H1 (cell line): ENCODE results near the gene HS1BP3. TPM values are rescaled to one million over a fixed set of nuclear protein-coding genes. Genes with fewer than 3 reads are reported as not detected.
A peak's percentile ranks its signal among the peaks of the same experiment; 100 is the strongest.

ENCODE experiments used
- CTCF ChIA-PET: fragments of 300-600 bp; sonication (Branson Sonifier 250); formaldehyde crosslinking; loops from one replicate; lab custom pipeline; 2021; ENCODE audit not compliant: partially characterized antibody; lab: Charles Lee
- POLR2A ChIA-PET: fragments of 300-600 bp; sonication (Branson Sonifier 250); formaldehyde crosslinking; loops from one replicate; lab custom pipeline; 2021; ENCODE audit warnings: inconsistent platforms; ENCODE audit not compliant: partially characterized antibody; lab: Charles Lee
- DNase-seq, 2 experiments: peaks; one replicate each; pipeline versions ENCODE4 v3.0.0 to v3.0.0-alpha.2; 2010 to 2022; ENCODE audit warnings: low spot score in 2 of 2, low read depth in 1 of 2, mixed read lengths in 1 of 2
- FAIRE-seq: peaks from 2 replicates; lab custom pipeline; 2011; peaks lifted over from hg19 to GRCh38; lab: Jason Lieb, UNC
- H2AFZ ChIP-seq: 2 replicates; pipeline ENCODE4 v1.8.1; 2012; ENCODE audit warnings: low read length, inconsistent platforms
- H2AK5ac ChIP-seq: 2 replicates; pipeline ENCODE4 v1.6.1; 2013; ENCODE audit warnings: low read depth, low read length
- H2BK120ac ChIP-seq: replicated peaks from 2 replicates; pipeline ENCODE3; 2013; ENCODE audit warnings: low read depth, low read length, inconsistent platforms
- H2BK12ac ChIP-seq: 2 replicates; pipeline ENCODE4 v1.6.1; 2013; ENCODE audit warnings: low read depth, low read length
- H2BK15ac ChIP-seq: 2 replicates; pipeline ENCODE4 v1.6.1; 2013; ENCODE audit warnings: low read length
- H2BK20ac ChIP-seq: 2 replicates; pipeline ENCODE4 v1.6.1; 2013; ENCODE audit warnings: low read length
- H2BK5ac ChIP-seq: 2 replicates; pipeline ENCODE4 v1.6.1; 2013; ENCODE audit warnings: low read depth, low read length
- H3K14ac ChIP-seq: 2 replicates; pipeline ENCODE4 v1.6.1; 2013; ENCODE audit warnings: inconsistent platforms; ENCODE audit not compliant: insufficient read length
- H3K18ac ChIP-seq: 2 replicates; pipeline ENCODE4 v1.6.1; 2013; ENCODE audit warnings: low read length; ENCODE audit errors: extremely low read depth
- H3K23ac ChIP-seq: 2 replicates; pipeline ENCODE4 v1.6.1; 2013; ENCODE audit warnings: inconsistent platforms; ENCODE audit not compliant: insufficient read length
- H3K23me2 ChIP-seq: 2 replicates; pipeline ENCODE4 v1.6.1; 2013; ENCODE audit warnings: low read depth, low read length
- H3K27ac ChIP-seq: 2 replicates; pipeline ENCODE4 v1.6.1; 2011; ENCODE audit warnings: low read depth, low read length, inconsistent platforms
- H3K27me3 ChIP-seq, 4 experiments: replicated peaks in 1 of 4; 1 replicate in 1 of 4; 2 replicates in 3 of 4; pipeline versions ENCODE4 v1.6.1 to v1.8.1; 2011 to 2013; ENCODE audit warnings: low read length in 3 of 4, mild to moderate bottlenecking in 3 of 4, inconsistent platforms in 2 of 4, mixed read lengths in 2 of 4, moderate library complexity in 1 of 4; ENCODE audit not compliant: control insufficient read depth in 3 of 4, insufficient read depth in 3 of 4; ENCODE audit errors: extremely low read depth in 1 of 4
- H3K36me3 ChIP-seq, 4 experiments: 2 replicates each; pipeline versions ENCODE4 v1.6.1 to v1.8.1; 2011 to 2013; ENCODE audit warnings: mild to moderate bottlenecking in 4 of 4, low read length in 3 of 4, moderate library complexity in 2 of 4, control low read depth in 1 of 4, inconsistent platforms in 1 of 4; ENCODE audit not compliant: insufficient read depth in 4 of 4, control insufficient read depth in 2 of 4
- H3K4ac ChIP-seq: replicated peaks from 2 replicates; pipeline ENCODE3; 2013; ENCODE audit warnings: low read length, low read depth, mixed read lengths, inconsistent platforms; ENCODE audit not compliant: insufficient read length
- H3K4me1 ChIP-seq, 4 experiments: replicated peaks in 1 of 4; 1 replicate in 1 of 4; 2 replicates in 3 of 4; pipeline versions ENCODE4 v1.6.1 to v1.8.1; 2011 to 2013; ENCODE audit warnings: low read length in 3 of 4, inconsistent platforms in 2 of 4, mixed read lengths in 1 of 4; ENCODE audit not compliant: insufficient read depth in 4 of 4, control insufficient read depth in 3 of 4
- H3K4me2 ChIP-seq, 2 experiments: 2 replicates each; pipeline versions ENCODE4 v1.6.1 to v1.8.1; 2011 to 2013; ENCODE audit warnings: low read depth in 2 of 2, low read length in 2 of 2, control low read depth in 1 of 2, inconsistent platforms in 1 of 2, mild to moderate bottlenecking in 1 of 2; ENCODE audit not compliant: insufficient read depth in 1 of 2
- H3K4me3 ChIP-seq, 4 experiments: fragments of 200-600, 300-600 bp in 1 of 4; sonication (generic), shearing (Covaris generic), sonication (Bioruptor Twin) in 1 of 4; 2 replicates each; pipeline versions ENCODE4 v1.5.1 to v1.8.1; 2011 to 2016; ENCODE audit warnings: low read length in 4 of 4, low read depth in 3 of 4, control low read depth in 2 of 4, inconsistent platforms in 2 of 4, mild to moderate bottlenecking in 2 of 4, mixed read lengths in 1 of 4, moderate library complexity in 1 of 4; ENCODE audit not compliant: insufficient read depth in 2 of 4; ENCODE audit errors: extremely low read depth in 1 of 4
- H3K56ac ChIP-seq: replicated peaks from 2 replicates; pipeline ENCODE3; 2013; ENCODE audit warnings: low read depth, mild to moderate bottlenecking, mixed read lengths, low read length, inconsistent platforms; ENCODE audit not compliant: insufficient read length
- H3K79me1 ChIP-seq: 2 replicates; pipeline ENCODE4 v1.6.1; 2013; ENCODE audit warnings: low read depth, low read length, control low read depth
- H3K79me2 ChIP-seq, 2 experiments: 2 replicates each; pipeline versions ENCODE4 v1.6.1 to v1.8.1; 2012 to 2013; ENCODE audit warnings: low read length in 2 of 2, mild to moderate bottlenecking in 2 of 2, inconsistent platforms in 1 of 2; ENCODE audit not compliant: insufficient read depth in 2 of 2, control insufficient read depth in 1 of 2
- H3K9ac ChIP-seq, 4 experiments: replicated peaks in 1 of 4; 1 replicate in 1 of 4; 2 replicates in 3 of 4; pipeline versions ENCODE4 v1.6.1 to v1.8.1; 2011 to 2013; ENCODE audit warnings: low read depth in 3 of 4, low read length in 3 of 4, control low read depth in 2 of 4, mild to moderate bottlenecking in 2 of 4, moderate library complexity in 2 of 4, inconsistent platforms in 1 of 4; ENCODE audit errors: extremely low read depth in 1 of 4
- H3K9me3 ChIP-seq, 2 experiments: 2 replicates each; pipeline versions ENCODE4 v1.6.1 to v1.8.1; 2012 to 2013; ENCODE audit warnings: mild to moderate bottlenecking in 2 of 2, moderate library complexity in 2 of 2, control low read depth in 1 of 2, inconsistent platforms in 1 of 2, low read depth in 1 of 2, low read length in 1 of 2, mixed read lengths in 1 of 2; ENCODE audit not compliant: insufficient read depth in 2 of 2
- H4K20me1 ChIP-seq, 2 experiments: replicated peaks in 1 of 2; 2 replicates each; pipeline versions ENCODE3 to v1.8.1; 2011 to 2013; ENCODE audit warnings: inconsistent platforms in 2 of 2, low read length in 2 of 2, mild to moderate bottlenecking in 1 of 2; ENCODE audit not compliant: insufficient read depth in 2 of 2, control insufficient read depth in 1 of 2
- H4K5ac ChIP-seq: 2 replicates; pipeline ENCODE4 v1.6.1; 2013; ENCODE audit warnings: low read length, low read depth, mixed read lengths, inconsistent platforms; ENCODE audit not compliant: insufficient read length
- H4K8ac ChIP-seq: 2 replicates; pipeline ENCODE4 v1.8.0; 2013; ENCODE audit warnings: mild to moderate bottlenecking, moderate library complexity, low read length, inconsistent platforms; ENCODE audit not compliant: insufficient read depth; ENCODE audit errors: extremely low read depth
- H4K91ac ChIP-seq: replicated peaks from 2 replicates; pipeline ENCODE3; 2013; ENCODE audit warnings: low read length, mixed read lengths, inconsistent platforms; ENCODE audit not compliant: insufficient read length
- NANOG ChIP-seq: IDR thresholded peaks from 2 replicates; pipeline ENCODE4 v1.6.1; 2011; ENCODE audit warnings: low read length, low read depth, mild to moderate bottlenecking, inconsistent platforms; ENCODE audit not compliant: insufficient read depth, poor library complexity, severe bottlenecking
- RAD21 ChIP-seq, 2 experiments: IDR thresholded peaks in 1 of 2; conservative IDR thresholded peaks in 1 of 2; 2 replicates each; pipeline ENCODE4 v1.6.1; 2011; ENCODE audit warnings: low read depth in 2 of 2, low read length in 2 of 2, improper control_type of control experiment in 1 of 2, inconsistent platforms in 1 of 2, mild to moderate bottlenecking in 1 of 2, moderate library complexity in 1 of 2
- RFX5 ChIP-seq: IDR thresholded peaks from 2 replicates; pipeline ENCODE4 v1.6.1; 2011; ENCODE audit warnings: low read depth, low read length, improper control_type of control experiment, borderline replicate concordance
- WGBS, 2 experiments: shearing (Covaris generic) in 1 of 2; methylation state at CpG; one replicate each; pipeline versions ENCODE4 v1.1.6 to v1.1.7; 2013 to 2015; ENCODE audit warnings: low lambda C conversion rate in 2 of 2, mixed read lengths in 2 of 2, inconsistent platforms in 1 of 2, low coverage in 1 of 2, missing lambda C conversion rate in 1 of 2; ENCODE audit not compliant: insufficient replicate concordance in 2 of 2, insufficient coverage in 1 of 2, insufficient read length in 1 of 2; ENCODE audit errors: extremely low coverage in 1 of 2, missing lambda C conversion rate in 1 of 2; 5-methylcytosine and 5-hydroxymethylcytosine counted together
- polyA plus RNA-seq, 7 experiments: library from polyadenylated mRNA; depleted of rRNA in 3 of 7; stranded (reverse) in 5 of 7; unstranded in 2 of 7; fragments of >200 nt in 5 of 7; fragments of 200-250 nt in 2 of 7; gene quantifications; 1 replicate in 5 of 7; 2 replicates in 1 of 7; 4 replicates in 1 of 7; pipeline versions ENCODE4 v1.2.1 to v1.2.3, GENCODE V29; 2011 to 2013; ENCODE audit warnings: missing spikeins in 2 of 7, mixed read lengths in 2 of 7
- total RNA-seq: library from RNA; stranded (reverse); fragmentation: NEBNext Ultra II Directional; extraction: Animal tissue kit (Norgen Biotek cat#: 25700); gene quantifications from 2 replicates; pipeline ENCODE4 v1.2.1, GENCODE V29; 2021
- TF ChIP-seq, protein P1 (sequence below), 3 experiments: IDR thresholded peaks; 1 replicate in 2 of 3; 2 replicates in 1 of 3; pipeline versions ENCODE4 v1.5.1 to v1.6.1; 2011; ENCODE audit warnings: low read length in 3 of 3, mild to moderate bottlenecking in 3 of 3, inconsistent platforms in 2 of 3, low read depth in 1 of 3, moderate library complexity in 1 of 3; ENCODE audit not compliant: insufficient read depth in 1 of 3; ENCODE audit errors: control extremely low read depth in 1 of 3

HS1BP3 gene
- total and polyA plus RNA-seq, 2 of the 8 experiments (the other 6 are each of a cell fraction or from before 2014, with no cell fraction given), result 11.1 to 11.3 TPM

DNA sequence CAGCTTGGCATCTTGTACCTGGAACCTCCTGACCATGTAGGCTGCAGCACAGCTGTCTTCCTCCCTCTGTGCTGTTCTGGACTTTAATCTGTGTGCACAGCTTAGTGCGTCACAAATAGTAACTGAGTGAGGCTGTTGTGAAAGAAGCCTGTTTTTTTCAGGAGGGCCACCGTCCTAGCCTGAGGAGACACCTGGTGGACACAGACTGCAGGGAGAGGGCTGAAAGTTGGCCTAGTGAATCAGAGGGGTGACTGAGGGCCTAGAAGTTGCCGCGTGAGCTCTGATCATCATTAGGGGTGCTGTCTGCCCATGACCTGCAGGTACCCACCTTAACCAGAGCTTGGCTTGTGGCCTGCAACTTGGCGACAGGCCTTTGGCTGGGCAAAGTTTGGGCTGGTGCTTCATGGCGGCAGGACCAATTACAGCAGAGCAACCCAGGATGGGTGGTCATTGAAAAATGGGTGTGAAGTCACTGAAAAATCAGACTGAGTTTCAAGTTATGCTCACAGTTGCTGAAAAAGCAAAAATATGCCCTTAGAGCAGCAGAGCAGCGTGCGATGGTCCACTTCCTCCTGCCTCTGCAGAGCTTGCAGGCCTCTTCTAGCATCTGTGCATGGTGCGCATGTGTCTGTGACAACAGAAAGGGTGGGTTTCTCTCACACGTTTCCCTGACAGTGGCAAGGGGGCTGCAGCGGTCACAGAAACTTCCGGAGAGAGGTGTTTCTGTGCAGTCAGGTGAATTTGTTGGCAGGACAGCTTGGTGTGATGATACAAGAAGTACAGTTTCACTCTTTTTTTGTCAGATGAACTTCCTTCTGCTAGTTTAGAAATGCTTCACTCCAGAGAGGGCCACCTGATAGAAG is 25.7 kb upstream of the HS1BP3 start:
- no peak for DNase-seq
- CTCF ChIA-PET, result interaction anchor here (0.5 to 8.7 kb wide), 53 partner anchors 7 to 1138 kb away, joined by 3 to 266 read pairs (median 4); partner anchors contain the start of genes GDF7, HS1BP3 and LDAH

More for the DNA sequence above, 25.7 kb upstream of the HS1BP3 start:
- no peak overlapping the region for H3K4me2 ChIP-seq
- no peak overlapping the region for H3K23ac ChIP-seq
- no peaks in the 10 kb centered on the region for H3K9me3 ChIP-seq
- H4K5ac ChIP-seq, result no peak overlapping the region
- H3K36me3 ChIP-seq, result no peaks in the 10 kb centered on the region; a peak in 1 of 8 replicates
- peaks cover 6% of the 10 kb centered on the region in 2 experiments for H4K20me1 ChIP-seq
- H4K91ac ChIP-seq, result no peak overlapping the region
- H3K4me1 ChIP-seq, result peaks cover 5 to 30% (median 14%) of the 10 kb centered on the region in 4 experiments
- no peak overlapping the region for H2AK5ac ChIP-seq
- no peak overlapping the region for H2BK5ac ChIP-seq
- no peak overlapping the region for H3K56ac ChIP-seq
- no peak overlapping the region for H3K4me3 ChIP-seq
- peak; percentile 40 to 48 for TF ChIP-seq RAD21 (IDR thresholded peaks at IDR 0.05 in 1 of 2, conservative IDR thresholded peaks at IDR 0.05 in 1 of 2; ENCODE audit: low read depth in 2 of 2, low read length in 2 of 2)
- TF ChIP-seq NANOG, result no peak
- TF ChIP-seq RFX5, result no peak
- TF ChIP-seq, protein P1, sequence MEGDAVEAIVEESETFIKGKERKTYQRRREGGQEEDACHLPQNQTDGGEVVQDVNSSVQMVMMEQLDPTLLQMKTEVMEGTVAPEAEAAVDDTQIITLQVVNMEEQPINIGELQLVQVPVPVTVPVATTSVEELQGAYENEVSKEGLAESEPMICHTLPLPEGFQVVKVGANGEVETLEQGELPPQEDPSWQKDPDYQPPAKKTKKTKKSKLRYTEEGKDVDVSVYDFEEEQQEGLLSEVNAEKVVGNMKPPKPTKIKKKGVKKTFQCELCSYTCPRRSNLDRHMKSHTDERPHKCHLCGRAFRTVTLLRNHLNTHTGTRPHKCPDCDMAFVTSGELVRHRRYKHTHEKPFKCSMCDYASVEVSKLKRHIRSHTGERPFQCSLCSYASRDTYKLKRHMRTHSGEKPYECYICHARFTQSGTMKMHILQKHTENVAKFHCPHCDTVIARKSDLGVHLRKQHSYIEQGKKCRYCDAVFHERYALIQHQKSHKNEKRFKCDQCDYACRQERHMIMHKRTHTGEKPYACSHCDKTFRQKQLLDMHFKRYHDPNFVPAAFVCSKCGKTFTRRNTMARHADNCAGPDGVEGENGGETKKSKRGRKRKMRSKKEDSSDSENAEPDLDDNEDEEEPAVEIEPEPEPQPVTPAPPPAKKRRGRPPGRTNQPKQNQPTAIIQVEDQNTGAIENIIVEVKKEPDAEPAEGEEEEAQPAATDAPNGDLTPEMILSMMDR (IDR thresholded peaks at IDR 0.05; ENCODE audit: control extremely low read depth in 1 of 3, insufficient read depth in 1 of 3, low read depth in 1 of 3, low read length in 3 of 3), result peak in 2 of 3 experiments; percentile 46 to 54; a peak in 3 of 4 replicates
- H3K79me1 ChIP-seq, result no peaks in the 10 kb centered on the region
- no peak overlapping the region for H2BK120ac ChIP-seq
- no peak overlapping the region for H2BK12ac ChIP-seq
- no peak overlapping the region for H3K14ac ChIP-seq
- H3K18ac ChIP-seq, result no peak overlapping the region
- H3K4ac ChIP-seq, result no peak overlapping the region
- no peaks in the 10 kb centered on the region for H3K79me2 ChIP-seq
- H2AFZ ChIP-seq, result no peak overlapping the region
- POLR2A ChIA-PET, result interaction anchor here (0.7 to 1.6 kb wide), 6 partner anchors 11 to 186 kb away, joined by 3 to 8 read pairs (median 4); partner anchors contain the start of genes GDF7 and LDAH
- no peak overlapping the region for H2BK15ac ChIP-seq
- 90% methylated on average over 12 of the region's 12 CpGs; no CpG with 5 or more reads in 1 of the 2 experiments for WGBS, 2 experiments
- FAIRE-seq, result no peak
- no peak overlapping the region for H3K27ac ChIP-seq
- peaks cover 2 to 35% (median 25%) of the 10 kb centered on the region in 4 experiments for H3K27me3 ChIP-seq
- no peaks in the 10 kb centered on the region for H3K23me2 ChIP-seq
- H4K8ac ChIP-seq, result no peak overlapping the region
- no peak overlapping the region for H2BK20ac ChIP-seq
- H3K9ac ChIP-seq, result no peak overlapping the region
